Measurements from ENCODE around the gene GRAMD1B.
A peak's percentile ranks its signal among the peaks of the same experiment; 100 is the strongest.
"Not testable (repeated sequence)": the region's sequence is repeated elsewhere in the genome, so short reads cannot be mapped to it uniquely, and the experiment has no call there.

Gene GRAMD1B

DNA sequence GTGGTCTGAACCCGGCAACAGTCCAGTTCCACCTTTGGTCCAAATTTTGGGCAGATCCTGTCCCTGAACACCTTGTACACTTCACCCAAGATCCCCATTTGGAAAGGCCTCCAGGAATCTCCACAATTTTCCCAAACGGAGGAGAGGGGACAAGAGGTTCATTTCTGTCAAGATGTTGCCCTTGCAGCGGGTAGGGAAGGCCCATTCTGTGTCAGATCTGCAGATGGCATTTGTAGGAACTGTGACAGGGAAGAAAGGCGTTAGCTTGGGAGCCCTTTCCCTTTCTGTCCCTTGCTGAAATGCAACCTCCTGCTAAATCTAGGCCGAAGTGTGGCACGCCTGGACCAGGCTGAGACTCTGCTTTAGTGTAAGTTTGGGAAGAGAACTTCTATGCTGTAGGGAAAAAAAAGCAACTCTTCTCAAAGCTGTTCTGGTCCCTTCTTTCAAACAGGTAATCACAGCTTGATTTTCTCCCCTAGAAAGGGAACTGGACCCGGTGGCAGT lies 138.3 kb downstream of the GRAMD1B start:
- no peak for DNase-seq (ENCODE audit: low read depth)

DNA sequence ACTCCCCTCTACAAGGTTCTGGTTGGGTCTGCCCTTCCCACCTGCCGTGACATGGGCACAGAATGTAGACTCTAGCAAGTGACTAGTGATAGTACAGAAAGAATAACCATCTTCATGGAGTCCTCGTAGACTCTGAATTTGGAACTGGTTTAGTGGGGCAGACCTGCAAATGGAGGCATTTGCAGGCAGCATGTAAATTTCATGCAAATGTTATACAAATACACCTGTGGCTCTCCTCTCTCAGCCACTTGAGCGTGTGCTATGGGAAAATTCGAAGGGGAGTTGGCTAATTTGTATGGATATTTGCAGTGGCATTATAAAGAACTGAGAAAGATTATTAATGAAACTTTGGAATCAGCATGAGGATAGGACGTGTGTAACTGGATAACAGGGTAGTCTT lies 139.3 kb downstream of the GRAMD1B start:
- DNase-seq (ENCODE audit: low read depth): no peak

DNA sequence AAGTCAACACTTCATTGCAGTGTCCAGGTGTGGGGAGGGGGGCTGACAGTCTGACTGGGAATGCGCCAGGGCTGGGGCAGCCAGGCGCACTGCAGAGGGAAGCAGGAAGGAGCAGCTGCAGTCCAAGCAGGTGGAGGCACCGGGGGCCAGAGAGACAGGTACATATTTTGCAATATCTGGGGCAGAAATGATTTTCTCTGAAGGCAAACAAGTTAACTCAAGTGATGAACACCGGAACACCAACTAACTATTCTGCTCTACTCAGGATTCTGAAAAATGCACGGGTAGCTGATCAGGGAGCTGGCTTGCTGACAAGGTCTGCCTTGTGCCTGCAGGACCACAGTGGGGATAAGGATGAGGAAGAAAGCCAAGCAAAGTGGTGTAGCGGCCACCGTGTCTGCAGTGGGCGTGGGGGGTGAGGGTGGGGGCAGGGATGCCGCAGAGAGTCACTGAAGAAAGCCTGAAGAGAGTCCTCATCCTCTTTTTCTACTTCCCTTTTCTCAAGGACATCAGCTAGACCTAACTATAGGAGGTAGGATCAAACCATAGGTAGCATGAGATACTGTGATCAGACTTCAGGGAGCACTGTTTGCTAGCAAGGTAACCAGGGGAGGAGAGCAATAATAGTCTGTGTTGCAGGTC lies 141.0 kb downstream of the GRAMD1B start:
- no peak for DNase-seq (ENCODE audit: low read depth)

GRCh38 chr11:123572791-123573190 lies 142.7 kb downstream of the GRAMD1B start:
- not testable (repeated sequence) for DNase-seq (ENCODE audit: low read depth)

DNA sequence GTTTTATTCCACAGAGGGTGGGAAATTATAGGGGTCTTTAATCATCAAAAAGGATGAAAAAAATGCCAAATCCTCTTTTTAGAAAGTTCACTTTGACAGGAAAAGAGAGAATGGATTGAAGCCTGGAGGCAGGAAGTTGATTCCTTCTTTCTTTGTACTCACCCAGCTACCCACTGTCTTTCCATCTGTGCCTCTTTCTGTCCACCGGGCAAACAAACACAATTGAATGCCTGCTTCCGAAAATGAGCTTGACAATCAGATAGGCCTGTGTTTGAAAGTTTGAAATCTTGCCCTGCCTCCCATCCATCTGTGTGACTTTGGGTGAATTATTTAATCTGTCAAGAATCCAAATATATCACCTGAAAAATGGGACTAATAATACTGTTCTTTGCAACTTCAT lies 143.2 kb downstream of the GRAMD1B start:
- DNase-seq (ENCODE audit: low read depth): no peak

DNA sequence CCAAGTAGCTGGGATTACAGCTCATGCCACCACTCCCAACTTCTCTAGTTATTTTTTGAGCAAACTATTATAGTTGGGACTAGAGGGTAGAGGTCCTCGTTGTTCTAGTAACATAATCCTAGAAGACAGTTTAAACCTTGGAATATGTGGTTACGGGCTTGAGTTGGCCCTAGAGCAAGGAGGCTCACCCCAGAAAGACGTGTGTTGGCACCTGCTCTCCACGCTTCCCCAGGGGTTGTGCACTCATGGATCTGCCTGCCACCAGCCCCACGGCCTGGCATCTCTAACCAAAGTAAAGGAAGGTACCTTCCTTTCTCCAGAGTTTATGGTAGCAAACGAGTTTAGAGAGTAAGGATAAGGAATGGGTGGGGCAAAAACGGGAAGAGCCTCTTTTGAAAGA lies 145.4 kb downstream of the GRAMD1B start:
- DNase-seq (ENCODE audit: low read depth): no peak

DNA sequence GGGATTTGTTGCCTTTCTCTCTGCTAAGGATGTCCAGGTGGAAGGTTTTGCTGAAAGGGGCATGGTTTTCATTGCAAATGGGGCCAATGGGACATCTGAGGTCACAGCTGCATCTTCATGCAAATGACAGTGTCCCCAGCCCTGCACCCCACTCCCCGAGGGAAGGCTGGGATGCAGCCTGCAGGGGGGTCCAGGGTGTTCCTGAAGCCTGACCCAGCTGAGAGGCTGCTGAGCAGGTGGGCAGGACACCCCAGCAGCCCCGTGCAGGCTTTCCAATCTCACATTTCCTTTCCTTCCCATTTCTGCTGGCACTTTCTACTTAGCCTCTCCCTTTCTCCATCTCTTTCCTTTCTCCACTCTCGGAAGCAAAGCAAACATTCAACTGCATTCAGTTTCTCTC lies 146.0 kb downstream of the GRAMD1B start:
- DNase-seq (ENCODE audit: low read depth): no peak

DNA sequence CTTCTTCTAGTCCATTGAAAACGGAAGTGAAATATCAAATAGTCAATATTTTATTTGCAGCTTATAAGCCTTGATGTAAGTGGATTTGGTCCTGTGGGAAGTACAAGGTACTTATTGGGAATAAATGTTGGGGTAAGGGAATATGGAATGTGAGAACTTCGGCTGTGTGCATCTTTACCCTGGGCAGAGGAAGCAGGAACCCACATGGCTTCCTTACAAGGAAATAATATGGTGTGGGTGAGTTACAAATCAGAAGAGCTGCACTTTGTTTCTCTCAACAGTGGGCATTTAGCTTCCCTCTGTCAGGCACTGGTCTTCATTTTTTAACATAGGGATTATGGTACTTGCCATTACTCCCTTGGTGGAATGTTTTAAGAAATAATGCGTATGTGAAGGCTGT lies 146.4 kb downstream of the GRAMD1B start:
- no peak for DNase-seq (ENCODE audit: low read depth)

DNA sequence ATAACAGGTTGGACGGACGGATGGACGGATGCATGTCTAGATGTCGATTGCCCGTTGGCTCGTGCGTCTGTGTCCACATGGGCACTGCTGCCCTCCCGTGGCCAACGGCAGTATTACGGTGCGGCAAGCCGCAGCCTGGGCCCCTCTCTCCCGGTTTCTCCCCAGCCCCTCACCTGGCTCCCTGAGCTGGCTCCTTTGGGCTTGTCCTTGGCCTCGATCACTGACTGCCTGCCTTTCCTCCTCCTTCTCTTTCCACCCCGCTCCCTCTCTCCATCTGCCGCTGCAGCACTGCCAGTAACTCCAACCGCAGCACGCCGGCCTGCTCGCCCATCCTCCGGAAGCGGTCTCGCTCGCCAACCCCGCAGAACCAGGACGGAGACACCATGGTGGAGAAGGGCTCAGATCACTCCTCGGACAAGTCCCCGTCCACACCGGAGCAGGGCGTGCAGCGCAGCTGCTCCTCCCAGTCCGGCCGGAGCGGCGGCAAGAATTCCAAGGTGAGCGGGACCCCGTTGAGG lies 147.1 kb downstream of the GRAMD1B start:
- peak; percentile 50 for DNase-seq (ENCODE audit: low read depth)

GRCh38 chr11:123578778-123579481 lies 148.9 kb downstream of the GRAMD1B start:
- DNase-seq (ENCODE audit: low read depth): no peak

DNA sequence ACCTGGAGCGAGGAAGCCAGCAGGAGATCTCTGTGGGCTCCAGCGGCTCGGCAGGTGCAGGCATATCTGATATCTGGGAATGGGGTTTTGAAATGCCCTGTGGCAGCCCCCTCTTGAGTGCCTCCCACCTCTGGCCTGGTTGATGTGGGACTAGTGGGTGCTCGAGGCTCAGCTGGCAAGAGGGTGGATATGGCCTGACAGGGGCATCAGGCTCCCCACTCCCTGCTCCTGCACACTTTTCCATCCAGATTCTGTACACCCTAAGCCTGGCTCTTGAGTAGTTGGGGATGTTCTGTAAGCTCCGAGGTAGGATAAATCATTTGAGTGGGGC lies 149.4 kb downstream of the GRAMD1B start:
- DNase-seq (ENCODE audit: low read depth): no peak

- DNase-seq (ENCODE audit: low read depth): no peak
Measured at GRCh38 chr11:123580137-123580536, 150.1 kb downstream of the GRAMD1B start.

GRCh38 chr11:123580557-123581275 lies 150.6 kb downstream of the GRAMD1B start:
- peak; percentile 33 for DNase-seq (ENCODE audit: low read depth)

- no peak for DNase-seq (ENCODE audit: low read depth)
Measured at GRCh38 chr11:123581651-123582399, 151.8 kb downstream of the GRAMD1B start.

DNA sequence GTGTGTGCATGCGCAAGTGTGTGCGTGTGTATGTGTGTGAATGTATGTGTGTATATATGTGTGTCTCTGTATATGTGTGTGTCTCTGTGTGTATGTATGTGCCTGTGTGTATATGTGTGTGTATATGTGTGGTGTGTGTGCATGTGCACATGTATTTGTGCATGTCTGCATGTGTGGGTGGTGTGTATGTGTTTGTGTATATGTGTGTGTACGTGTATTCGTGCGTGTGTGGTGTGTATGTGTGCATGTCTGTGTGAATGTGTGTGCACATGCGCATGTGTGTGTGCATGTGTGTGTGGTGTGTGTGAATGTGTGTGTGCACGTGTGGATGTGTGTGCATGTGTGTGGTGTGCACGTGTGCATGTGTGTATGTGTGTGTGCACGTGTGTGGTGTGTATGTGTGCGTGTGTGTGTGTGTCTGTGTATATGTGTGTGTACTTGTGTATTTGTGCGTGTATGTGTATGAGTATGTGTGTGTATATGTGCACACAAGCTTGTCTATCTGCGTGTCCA lies 153.0 kb downstream of the GRAMD1B start:
- DNase-seq (ENCODE audit: low read depth): no peak

- DNase-seq (ENCODE audit: low read depth): no peak
Measured at GRCh38 chr11:123584186-123584585, 154.1 kb downstream of the GRAMD1B start.

- DNase-seq (ENCODE audit: low read depth): no peak
Measured at GRCh38 chr11:123584737-123585136, 154.7 kb downstream of the GRAMD1B start.

GRCh38 chr11:123585206-123585605 lies 155.1 kb downstream of the GRAMD1B start:
- no peak for DNase-seq (ENCODE audit: low read depth)

- DNase-seq (ENCODE audit: low read depth): no peak
Measured at GRCh38 chr11:123585706-123586105, 155.6 kb downstream of the GRAMD1B start.

DNA sequence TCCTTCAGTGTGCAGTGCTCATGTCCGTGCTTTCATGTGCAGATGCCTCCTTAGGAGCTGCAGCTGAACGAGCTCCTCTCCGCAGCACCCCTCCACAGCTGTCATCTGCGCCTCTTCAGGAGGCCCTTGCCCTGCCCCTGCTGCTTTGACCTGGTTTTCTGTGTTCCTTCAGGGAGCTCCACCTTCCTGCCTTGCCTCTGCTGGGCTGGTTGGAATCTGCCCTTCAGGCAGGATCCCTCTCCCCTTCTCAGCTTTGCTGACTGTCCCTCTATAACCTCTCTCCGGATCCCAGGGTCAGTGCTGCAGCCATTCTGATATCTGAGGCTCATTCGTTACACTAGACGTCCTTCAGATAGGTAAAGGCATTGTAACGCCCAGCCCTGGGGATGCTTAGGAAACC lies 156.5 kb downstream of the GRAMD1B start:
- no peak for DNase-seq (ENCODE audit: low read depth)

- DNase-seq (ENCODE audit: low read depth): no peak
Measured at GRCh38 chr11:123587044-123587443, 157.0 kb downstream of the GRAMD1B start.

- no peak for DNase-seq (ENCODE audit: low read depth)
Measured at GRCh38 chr11:123587559-123587958, 157.5 kb downstream of the GRAMD1B start.
